Prostate gland (tissue), 2 donors: ENCODE results near the gene FOXP1. TPM values are rescaled to one million over a fixed set of nuclear protein-coding genes. Genes with fewer than 3 reads are reported as not detected.
A peak's percentile ranks its signal among the peaks of the same experiment; 100 is the strongest.

Experiments
- DNase-seq: peaks from one replicate; pipeline ENCODE4 v3.0.0-alpha.2; 2019; ENCODE audit warnings: low spot score
- H3K27ac ChIP-seq, 2 donors: fragments of 200-600 bp; sonication (generic); 2 replicates each; pipeline ENCODE4 v1.5.1; 2017 to 2019
- H3K27me3 ChIP-seq: fragments of 200-600 bp; sonication (generic); replicated peaks from 2 replicates; pipeline ENCODE4 v1.5.1; 2019; ENCODE audit not compliant: insufficient read depth
- H3K36me3 ChIP-seq, 2 donors: fragments of 200-600 bp; sonication (generic); 1 replicate in 1 of 2; 2 replicates in 1 of 2; pipeline versions ENCODE4 v1.5.1 to v1.8.1; 2017 to 2019
- H3K4me1 ChIP-seq: fragments of 200-600 bp; sonication (generic); replicated peaks from 2 replicates; pipeline ENCODE4 v1.5.1; 2019
- H3K4me3 ChIP-seq, 2 donors: fragments of 200-600 bp; sonication (generic); 2 replicates each; pipeline ENCODE4 v1.5.1; 2017 to 2019
- H3K9me3 ChIP-seq: fragments of 200-600 bp; sonication (generic); 2 replicates; pipeline ENCODE4 v1.5.1; 2017
- CTCF ChIP-seq, 4 experiments: fragments of 200-600 bp in 2 of 4; fragments of 450-650 bp in 2 of 4; sonication (generic) in 2 of 4; IDR thresholded peaks; 1 replicate in 3 of 4; 2 replicates in 1 of 4; pipeline ENCODE4 v1.5.1; 2016 to 2019; ENCODE audit warnings: antibody characterized with exemption in 4 of 4, mild to moderate bottlenecking in 2 of 4, moderate library complexity in 2 of 4
- POLR2A ChIP-seq: fragments of 450-650 bp; IDR thresholded peaks from one replicate; pipeline ENCODE4 v1.6.1; 2016; ENCODE audit warnings: antibody characterized with exemption, mild to moderate bottlenecking
- POLR2AphosphoS5 ChIP-seq: sonication (generic); formaldehyde crosslinking; IDR thresholded peaks from one replicate; pipeline ENCODE4 v1.6.1; 2017; ENCODE audit warnings: antibody characterized with exemption
- WGBS: methylation state at CpG from one replicate; pipeline ENCODE4 v1.1.5; 2018; 5-methylcytosine and 5-hydroxymethylcytosine counted together
- intact Hi-C: fragments of 100-400 bp; cut with DNase I; formaldehyde crosslinking; loops from one replicate; pipeline ENCODE4 v1.14.2; 2022
- total RNA-seq, 2 donors: library from RNA; depleted of rRNA; stranded (reverse); fragments of >200 nt; gene quantifications; one replicate each; pipeline ENCODE4 v1.1.0, GENCODE V29; 2016

FOXP1 gene
- total RNA-seq, 2 donors from 2014 or later: 133 to 156 TPM

- Histone ChIP-seq H3K4me1 (peaks cover 14% of the 10 kb centered on the region), H3K27ac (peak overlapping the region; percentile 96 to 99), H3K4me3 (peak overlapping the region; percentile 58 to 67), H3K36me3 (no peaks in the 10 kb centered on the region), H3K9me3 (no peaks in the 10 kb centered on the region), H3K27me3 (no peaks in the 10 kb centered on the region)
- no peak for DNase-seq
- intact Hi-C loops: no loop called here
- no peak for TF ChIP-seq POLR2A
- TF ChIP-seq CTCF (IDR thresholded peaks at IDR 0.05): no peak
- no peak for TF ChIP-seq POLR2AphosphoS5
- 19% methylated on average over 14 of the region's 14 CpGs for WGBS
Observed at GRCh38 chr3:71062037-71062932, 521.2 kb downstream of the FOXP1 start.

GRCh38 chr3:71061581-71061980, 521.9 kb downstream of the FOXP1 start:
- 22% methylated on average over 3 of the region's 3 CpGs for WGBS
- intact Hi-C loops: no loop called here
- H3K27me3 ChIP-seq: no peaks in the 10 kb centered on the region
- H3K9me3 ChIP-seq: no peaks in the 10 kb centered on the region
- H3K4me3 ChIP-seq: peak overlapping the region in 1 of 2 donors; percentile 67
- no peaks in the 10 kb centered on the region for H3K36me3 ChIP-seq
- no peak for DNase-seq
- H3K4me1 ChIP-seq: peaks cover 9% of the 10 kb centered on the region
- H3K27ac ChIP-seq: peak overlapping the region; percentile 96 to 99
- TF ChIP-seq CTCF (IDR thresholded peaks at IDR 0.05) (no peak), POLR2A (no peak), POLR2AphosphoS5 (no peak)

GRCh38 chr3:71061037-71061436, 522.5 kb downstream of the FOXP1 start:
- Histone ChIP-seq H3K27me3 (no peaks in the 10 kb centered on the region), H3K9me3 (no peaks in the 10 kb centered on the region), H3K27ac (peak overlapping the region; percentile 96 to 99), H3K36me3 (no peaks in the 10 kb centered on the region), H3K4me1 (peaks cover 12% of the 10 kb centered on the region), H3K4me3 (peak overlapping the region in 1 of 2 donors; percentile 67)
- DNase-seq: no peak
- intact Hi-C loops: no loop called here
- TF ChIP-seq CTCF (IDR thresholded peaks at IDR 0.05) (no peak), POLR2AphosphoS5 (no peak), POLR2A (no peak)
- 32% methylated on average over 4 of the region's 4 CpGs for WGBS

GRCh38 chr3:71060536-71060935, 523.0 kb downstream of the FOXP1 start:
- TF ChIP-seq POLR2A (no peak), CTCF (IDR thresholded peaks at IDR 0.05) (no peak), POLR2AphosphoS5 (peak; percentile 32)
- Histone ChIP-seq H3K4me1 (peaks cover 12% of the 10 kb centered on the region), H3K27me3 (no peaks in the 10 kb centered on the region), H3K9me3 (no peaks in the 10 kb centered on the region), H3K4me3 (peak overlapping the region in 1 of 2 donors; percentile 67), H3K27ac (peak overlapping the region; percentile 96 to 99), H3K36me3 (no peaks in the 10 kb centered on the region)
- intact Hi-C loops: no loop called here
- 34% methylated on average over 2 of the region's 2 CpGs for WGBS
- no peak for DNase-seq

GRCh38 chr3:71057526-71057894, 526.0 kb downstream of the FOXP1 start:
- Histone ChIP-seq H3K36me3 (no peaks in the 10 kb centered on the region), H3K4me3 (no peak overlapping the region), H3K27me3 (no peaks in the 10 kb centered on the region), H3K9me3 (no peaks in the 10 kb centered on the region), H3K4me1 (peaks cover 28% of the 10 kb centered on the region), H3K27ac (peak overlapping the region; percentile 96 to 99)
- no peak for TF ChIP-seq POLR2A
- TF ChIP-seq POLR2AphosphoS5: peak; percentile 42
- no peak for TF ChIP-seq CTCF (IDR thresholded peaks at IDR 0.05)
- no peak for DNase-seq
- intact Hi-C loops: no loop called here
- WGBS: 20% methylated on average over 4 of the region's 4 CpGs
